ENCODE data around the gene ADAMTS17.

DNA sequence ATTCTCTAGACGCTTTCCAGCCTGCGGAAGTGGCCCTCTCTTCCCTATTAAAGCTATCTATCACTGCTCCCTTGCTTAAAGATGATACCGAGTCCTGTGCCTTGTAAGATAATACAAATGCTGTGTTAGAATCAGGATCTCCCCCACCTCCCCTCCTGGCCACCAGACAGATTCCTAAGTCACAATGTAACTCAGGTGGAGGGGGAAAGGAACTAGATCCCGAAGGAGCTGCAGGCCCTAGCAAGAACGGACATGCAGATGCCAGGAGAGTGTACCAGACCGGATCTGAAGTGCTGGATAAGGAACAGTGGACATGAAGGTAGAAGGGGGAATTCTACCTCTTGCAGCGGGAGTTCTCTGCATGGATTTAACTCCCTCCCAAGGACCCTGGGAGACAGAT lies 377.8 kb downstream of the ADAMTS17 start:
- TF ChIP-seq, protein P1, sequence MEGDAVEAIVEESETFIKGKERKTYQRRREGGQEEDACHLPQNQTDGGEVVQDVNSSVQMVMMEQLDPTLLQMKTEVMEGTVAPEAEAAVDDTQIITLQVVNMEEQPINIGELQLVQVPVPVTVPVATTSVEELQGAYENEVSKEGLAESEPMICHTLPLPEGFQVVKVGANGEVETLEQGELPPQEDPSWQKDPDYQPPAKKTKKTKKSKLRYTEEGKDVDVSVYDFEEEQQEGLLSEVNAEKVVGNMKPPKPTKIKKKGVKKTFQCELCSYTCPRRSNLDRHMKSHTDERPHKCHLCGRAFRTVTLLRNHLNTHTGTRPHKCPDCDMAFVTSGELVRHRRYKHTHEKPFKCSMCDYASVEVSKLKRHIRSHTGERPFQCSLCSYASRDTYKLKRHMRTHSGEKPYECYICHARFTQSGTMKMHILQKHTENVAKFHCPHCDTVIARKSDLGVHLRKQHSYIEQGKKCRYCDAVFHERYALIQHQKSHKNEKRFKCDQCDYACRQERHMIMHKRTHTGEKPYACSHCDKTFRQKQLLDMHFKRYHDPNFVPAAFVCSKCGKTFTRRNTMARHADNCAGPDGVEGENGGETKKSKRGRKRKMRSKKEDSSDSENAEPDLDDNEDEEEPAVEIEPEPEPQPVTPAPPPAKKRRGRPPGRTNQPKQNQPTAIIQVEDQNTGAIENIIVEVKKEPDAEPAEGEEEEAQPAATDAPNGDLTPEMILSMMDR (IDR thresholded peaks at IDR 0.05): no peak
- TF ChIP-seq POLR2A (IDR thresholded peaks at IDR 0.05): no peak
